ENCODE results near the gene MID1.

DNA sequence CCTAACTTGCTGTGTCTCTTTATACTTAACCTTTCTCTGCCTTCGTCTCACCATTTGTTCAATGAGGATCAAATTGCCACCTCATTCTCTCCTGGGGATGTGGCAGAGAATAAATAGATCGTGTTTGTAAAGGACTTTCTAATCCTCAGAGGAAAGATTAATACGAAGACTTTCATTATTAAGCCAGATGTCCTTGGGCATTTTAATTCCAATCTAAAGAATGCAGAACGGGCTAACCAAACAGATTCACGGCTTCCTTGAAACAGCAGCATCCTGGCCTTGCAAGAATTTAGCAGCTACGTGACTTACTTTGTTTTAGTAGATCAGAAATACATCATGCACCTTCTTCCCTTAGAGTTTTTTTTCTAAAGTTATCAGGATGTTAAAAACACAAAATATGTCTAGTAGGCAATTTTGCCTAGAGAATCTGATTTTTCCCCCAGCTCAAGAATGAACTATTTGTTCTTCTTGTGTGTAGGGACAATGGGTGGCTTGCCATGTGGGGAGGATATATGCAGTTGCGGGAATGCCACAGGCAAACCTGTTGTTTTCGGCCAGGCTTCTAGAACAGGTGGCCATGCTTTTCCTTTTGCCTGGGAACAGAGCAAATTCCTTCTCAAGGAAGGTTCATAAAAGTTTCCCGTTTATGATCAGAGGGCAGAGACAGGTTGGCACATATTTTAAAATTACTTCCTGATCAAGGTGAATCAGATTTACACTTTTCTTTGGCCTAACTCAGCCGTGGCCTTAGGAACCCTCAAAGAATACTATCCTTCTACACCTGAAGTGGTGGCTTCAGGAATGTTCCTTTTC is 3.0 kb downstream of the MID1 start:
- TF ChIP-seq POLR2A (IDR thresholded peaks at IDR 0.05; ENCODE audit: low read length): no peak
- TF ChIP-seq GATA1 (IDR thresholded peaks at IDR 0.05; ENCODE audit: low read depth, low read length): no peak

All from erythroblast (primary cell).